Transverse colon (tissue), 4 donors: ENCODE measurements around the gene SETD1B. TPM values are rescaled to one million over a fixed set of nuclear protein-coding genes. Genes with fewer than 3 reads are reported as not detected.

Source experiments
- DNase-seq: peaks from one replicate; pipeline ENCODE4 v3.0.0-alpha.2; 2019
- H3K27ac ChIP-seq, 4 donors: fragments of 200-600 bp; sonication (generic); 2 replicates each; pipeline ENCODE4 v1.5.1; 2016 to 2018; ENCODE audit warnings: inconsistent platforms in 4 of 4
- H3K27me3 ChIP-seq: fragments of 200-600 bp; sonication (generic); 2 replicates; pipeline ENCODE4 v1.5.1; 2017; ENCODE audit warnings: inconsistent platforms
- H3K36me3 ChIP-seq, 4 donors: fragments of 200-600 bp; sonication (generic); 2 replicates each; pipeline ENCODE4 v1.5.1; 2017 to 2019; ENCODE audit warnings: inconsistent platforms in 4 of 4
- H3K4me1 ChIP-seq, 4 donors: fragments of 200-600 bp; sonication (generic); 2 replicates each; pipeline ENCODE4 v1.5.1; 2017 to 2020; ENCODE audit warnings: inconsistent platforms in 4 of 4
- H3K4me3 ChIP-seq, 4 donors: fragments of 200-600 bp; sonication (generic); 1 replicate in 1 of 4; 2 replicates in 3 of 4; pipeline versions ENCODE4 v1.5.1 to v1.6.1; 2017 to 2019; ENCODE audit warnings: inconsistent platforms in 4 of 4
- H3K9me3 ChIP-seq, 2 donors: fragments of 200-600 bp; sonication (generic); 2 replicates each; pipeline ENCODE4 v1.5.1; 2017 to 2019; ENCODE audit warnings: inconsistent platforms in 2 of 2
- CTCF ChIP-seq, 5 experiments: fragments of 200-600 bp in 3 of 5; fragments of 450-650 bp in 2 of 5; sonication (generic) in 3 of 5; IDR thresholded peaks; 1 replicate in 2 of 5; 2 replicates in 3 of 5; pipeline ENCODE4 v1.5.1; 2016 to 2017; ENCODE audit warnings: antibody characterized with exemption in 5 of 5, inconsistent platforms in 3 of 5, mild to moderate bottlenecking in 2 of 5, moderate library complexity in 1 of 5
- EP300 ChIP-seq: sonication (generic); formaldehyde crosslinking; IDR thresholded peaks from one replicate; pipeline ENCODE4 v1.6.1; 2017; ENCODE audit warnings: antibody characterized with exemption, low read depth
- POLR2A ChIP-seq: fragments of 450-650 bp; IDR thresholded peaks from one replicate; pipeline ENCODE4 v1.6.1; 2016; ENCODE audit warnings: antibody characterized with exemption, mild to moderate bottlenecking, moderate library complexity
- POLR2AphosphoS5 ChIP-seq, 3 donors: sonication (generic); formaldehyde crosslinking; IDR thresholded peaks; one replicate each; pipeline ENCODE4 v1.6.1; 2016; ENCODE audit warnings: antibody characterized with exemption in 3 of 3
- WGBS, 2 donors: methylation state at CpG; one replicate each; pipeline ENCODE4 v1.1.5; 2018; ENCODE audit warnings: low coverage in 1 of 2; 5-methylcytosine and 5-hydroxymethylcytosine counted together
- in situ Hi-C, 4 donors: fragments of 200-750 bp; cut with MboI; loops; one replicate each; pipeline versions ENCODE4 v1.15.0 to v1.15.1; 2017; ENCODE audit warnings: low sequenced_read_pairs in 3 of 4, low pct_ligation_motif_present in 1 of 4, low pct_unique_long_range_greater_than_20kb in 1 of 4
- intact Hi-C: fragments of 100-400 bp; cut with DNase I; formaldehyde crosslinking; loops from one replicate; pipeline ENCODE4 v1.15.1; 2023; ENCODE audit warnings: low total_unique reads
- total RNA-seq, 4 donors: library from RNA; depleted of rRNA; stranded (reverse); fragments of >200 nt; gene quantifications; one replicate each; pipeline ENCODE4 v1.1.0, GENCODE V29; 2016

The SETD1B gene
- total RNA-seq, 4 donors from 2014 or later, result 13.4 to 39.6 (median 15.2) TPM

GRCh38 chr12:121775501-121775900 is 28.3 kb upstream of the SETD1B start:
- no peaks in the 10 kb centered on the region for H3K36me3 ChIP-seq
- in situ Hi-C loops, result loop anchor here in 1 of 4 donors (10.0 kb wide), 1 partner anchor 71 kb away; no protein-coding TSS in a partner anchor
- peaks cover 3 to 15% (median 5%) of the 10 kb centered on the region in 4 donors for H3K4me1 ChIP-seq
- no peaks in the 10 kb centered on the region for H3K27me3 ChIP-seq
- H3K27ac ChIP-seq, result no peak overlapping the region
- no peaks in the 10 kb centered on the region for H3K9me3 ChIP-seq
- 82% methylated on average over 16 of the region's 16 CpGs; no CpG with 5 or more reads in 1 of the 2 donors for WGBS, 2 donors
- intact Hi-C loops, result no loop called here
- no peak for TF ChIP-seq POLR2AphosphoS5 (IDR thresholded peaks at IDR 0.05)
- no peak overlapping the region for H3K4me3 ChIP-seq
- no peak for DNase-seq

- 34% methylated on average over 12 of the region's 24 CpGs; no CpG with 5 or more reads in 1 of the 2 donors for WGBS, 2 donors
- Histone ChIP-seq H3K9me3 (no peaks in the 10 kb centered on the region), H3K36me3 (no peaks in the 10 kb centered on the region), H3K27ac (peak overlapping the region in 1 of 4 donors; percentile 9), H3K4me1 (peaks cover 3 to 17% (median 7%) of the 10 kb centered on the region in 4 donors), H3K27me3 (no peaks in the 10 kb centered on the region), H3K4me3 (no peak overlapping the region)
- DNase-seq, result peak; percentile 89
- TF ChIP-seq EP300 (no peak), CTCF (IDR thresholded peaks at IDR 0.05) (peak; percentile 90 to 94 (median 92))
- intact Hi-C loops, result no loop called here
- in situ Hi-C loops, result loop anchor here in 1 of 4 donors (10.0 kb wide), 1 partner anchor 72 kb away; no protein-coding TSS in a partner anchor
These were observed 27.4 kb upstream of the SETD1B start for GRCh38 chr12:121776190-121777098.

- no peaks in the 10 kb centered on the region for H3K9me3 ChIP-seq
- DNase-seq, result no peak
- intact Hi-C loops (no loop called here), in situ Hi-C loops (loop anchor here in 1 of 4 donors (10.0 kb wide), 1 partner anchor 74 kb away; no protein-coding TSS in a partner anchor)
- no peak for TF ChIP-seq EP300
- TF ChIP-seq POLR2AphosphoS5 (IDR thresholded peaks at IDR 0.05), result no peak
- TF ChIP-seq POLR2A, result no peak
- peaks cover 0 to 25% (median 11%) of the 10 kb centered on the region in 4 donors for H3K4me1 ChIP-seq
- no peaks in the 10 kb centered on the region for H3K36me3 ChIP-seq
- H3K4me3 ChIP-seq, result no peak overlapping the region
- H3K27me3 ChIP-seq, result no peaks in the 10 kb centered on the region
- H3K27ac ChIP-seq, result no peak overlapping the region
- 81 to 92% methylated on average over 2 to 15 of the region's 17 CpGs for WGBS, 2 donors
These were observed 25.0 kb upstream of the SETD1B start for GRCh38 chr12:121778567-121779421.

DNA sequence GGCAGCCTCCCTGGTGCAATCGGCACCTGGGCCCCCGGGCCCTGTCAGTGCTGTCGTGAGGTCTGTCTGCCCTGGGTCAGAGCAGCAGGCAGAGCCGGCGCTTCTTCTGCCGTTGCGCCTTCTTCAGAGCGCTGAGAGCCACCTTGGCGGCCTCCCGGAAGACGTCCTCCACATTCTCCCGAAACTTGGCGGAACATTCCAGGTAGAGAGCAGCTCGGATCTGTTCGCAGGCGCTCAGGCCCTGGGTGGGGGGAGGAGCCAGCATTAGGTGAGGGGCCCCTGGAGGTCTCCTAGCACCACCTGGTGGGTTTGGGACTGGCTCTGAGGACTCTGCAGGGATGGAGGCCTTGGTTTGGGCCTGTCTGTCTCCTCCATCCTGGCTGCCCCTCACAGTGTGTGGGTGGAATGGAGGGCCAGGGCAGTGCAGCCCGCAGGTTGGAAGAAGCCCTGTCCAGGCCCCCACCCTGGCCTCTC is 24.4 kb upstream of the SETD1B start:
- Histone ChIP-seq H3K4me3 (no peak overlapping the region), H3K9me3 (no peaks in the 10 kb centered on the region), H3K27me3 (no peaks in the 10 kb centered on the region), H3K4me1 (peaks cover 0 to 30% (median 11%) of the 10 kb centered on the region in 4 donors), H3K27ac (no peak overlapping the region), H3K36me3 (no peaks in the 10 kb centered on the region)
- DNase-seq, result no peak
- TF ChIP-seq EP300 (no peak), CTCF (IDR thresholded peaks at IDR 0.05) (no peak), POLR2A (no peak), POLR2AphosphoS5 (IDR thresholded peaks at IDR 0.05) (no peak)
- intact Hi-C loops (no loop called here), in situ Hi-C loops (loop anchor here in 1 of 4 donors (10.0 kb wide), 1 partner anchor 75 kb away; no protein-coding TSS in a partner anchor)
- 96% methylated on average over 17 of the region's 17 CpGs; no CpG with 5 or more reads in 1 of the 2 donors for WGBS, 2 donors
